ENCODE data around the gene ALX3. TPM values are rescaled to one million over a fixed set of nuclear protein-coding genes. Genes with fewer than 3 reads are reported as not detected.
A peak's percentile ranks its signal among the peaks of the same experiment; 100 is the strongest.

The ALX3 gene
- total RNA-seq, 2 donors from 2014 or later = not detected

GRCh38 chr1:110050602-110051261 is 19.7 kb downstream of the ALX3 start:
- ATAC-seq (replicated peaks) = no peak
- no peak overlapping the region for H3K27ac Mint-ChIP-seq
- H3K27me3 Mint-ChIP-seq = no peaks in the 10 kb centered on the region
- no peaks in the 10 kb centered on the region for H3K9me3 Mint-ChIP-seq
- no peak overlapping the region for H3K4me3 Mint-ChIP-seq
- H3K4me1 Mint-ChIP-seq = no peaks in the 10 kb centered on the region
- H3K36me3 Mint-ChIP-seq (ENCODE audit: low read depth) = peaks cover 100% of the 10 kb centered on the region

- H3K4me3 Mint-ChIP-seq = no peak overlapping the region
- no peaks in the 10 kb centered on the region for H3K9me3 Mint-ChIP-seq
- no peak overlapping the region for H3K27ac Mint-ChIP-seq
- no peak for ATAC-seq (replicated peaks)
- no peaks in the 10 kb centered on the region for H3K4me1 Mint-ChIP-seq
- H3K36me3 Mint-ChIP-seq (ENCODE audit: low read depth) = peaks cover 100% of the 10 kb centered on the region
- no peaks in the 10 kb centered on the region for H3K27me3 Mint-ChIP-seq
Observed at GRCh38 chr1:110049801-110050601, 20.5 kb downstream of the ALX3 start.

- H3K4me1 Mint-ChIP-seq = no peaks in the 10 kb centered on the region
- H3K27me3 Mint-ChIP-seq = no peaks in the 10 kb centered on the region
- no peaks in the 10 kb centered on the region for H3K9me3 Mint-ChIP-seq
- H3K36me3 Mint-ChIP-seq (ENCODE audit: low read depth) = peaks cover 99% of the 10 kb centered on the region
- H3K27ac Mint-ChIP-seq = no peak overlapping the region
- no peak overlapping the region for H3K4me3 Mint-ChIP-seq
- no peak for ATAC-seq (replicated peaks)
Observed at GRCh38 chr1:110048923-110049601, 21.4 kb downstream of the ALX3 start.

- no peaks in the 10 kb centered on the region for H3K4me1 Mint-ChIP-seq
- no peaks in the 10 kb centered on the region for H3K27me3 Mint-ChIP-seq
- peaks cover 99% of the 10 kb centered on the region for H3K36me3 Mint-ChIP-seq (ENCODE audit: low read depth)
- peak overlapping the region; percentile 3 for H3K27ac Mint-ChIP-seq
- no peaks in the 10 kb centered on the region for H3K9me3 Mint-ChIP-seq
- H3K4me3 Mint-ChIP-seq = no peak overlapping the region
- ATAC-seq (replicated peaks) = no peak
Observed at GRCh38 chr1:110048240-110048639, 22.2 kb downstream of the ALX3 start.

- no peaks in the 10 kb centered on the region for H3K27me3 Mint-ChIP-seq
- H3K36me3 Mint-ChIP-seq (ENCODE audit: low read depth) = peaks cover 99% of the 10 kb centered on the region
- ATAC-seq (replicated peaks) = no peak
- H3K27ac Mint-ChIP-seq = no peak overlapping the region
- no peaks in the 10 kb centered on the region for H3K9me3 Mint-ChIP-seq
- no peak overlapping the region for H3K4me3 Mint-ChIP-seq
- no peaks in the 10 kb centered on the region for H3K4me1 Mint-ChIP-seq
Observed at GRCh38 chr1:110047463-110047862, 23.0 kb downstream of the ALX3 start.

GRCh38 chr1:110043016-110043415 is 27.5 kb downstream of the ALX3 start:
- H3K4me3 Mint-ChIP-seq = no peak overlapping the region
- no peaks in the 10 kb centered on the region for H3K9me3 Mint-ChIP-seq
- H3K27ac Mint-ChIP-seq = no peak overlapping the region
- ATAC-seq (replicated peaks) = no peak
- H3K4me1 Mint-ChIP-seq = no peaks in the 10 kb centered on the region
- H3K27me3 Mint-ChIP-seq = no peaks in the 10 kb centered on the region
- H3K36me3 Mint-ChIP-seq (ENCODE audit: low read depth) = peaks cover 99% of the 10 kb centered on the region

- Mint-ChIP-seq H3K27me3 (no peaks in the 10 kb centered on the region), H3K36me3 (ENCODE audit: low read depth) (peaks cover 84% of the 10 kb centered on the region), H3K4me1 (peaks cover 3% of the 10 kb centered on the region), H3K27ac (no peak overlapping the region), H3K4me3 (no peak overlapping the region), H3K9me3 (no peaks in the 10 kb centered on the region)
- peak; percentile 95 for ATAC-seq (replicated peaks)
Observed at GRCh38 chr1:110040548-110040947, 29.9 kb downstream of the ALX3 start.

- ATAC-seq (replicated peaks) = no peak
- Mint-ChIP-seq H3K27ac (no peak overlapping the region), H3K9me3 (no peaks in the 10 kb centered on the region), H3K4me1 (peaks cover 7% of the 10 kb centered on the region), H3K36me3 (ENCODE audit: low read depth) (peaks cover 79% of the 10 kb centered on the region), H3K4me3 (no peak overlapping the region), H3K27me3 (no peaks in the 10 kb centered on the region)
Observed at GRCh38 chr1:110039641-110040040, 30.8 kb downstream of the ALX3 start.

GRCh38 chr1:110038271-110038670 is 32.2 kb downstream of the ALX3 start:
- Mint-ChIP-seq H3K4me1 (peaks cover 14% of the 10 kb centered on the region), H3K27ac (no peak overlapping the region), H3K4me3 (no peak overlapping the region), H3K36me3 (ENCODE audit: low read depth) (peaks cover 66% of the 10 kb centered on the region), H3K27me3 (no peaks in the 10 kb centered on the region), H3K9me3 (no peaks in the 10 kb centered on the region)
- ATAC-seq (replicated peaks) = no peak

- Mint-ChIP-seq H3K27me3 (no peaks in the 10 kb centered on the region), H3K36me3 (ENCODE audit: low read depth) (peaks cover 37% of the 10 kb centered on the region), H3K27ac (peak overlapping the region; percentile 91), H3K4me1 (peaks cover 31% of the 10 kb centered on the region), H3K9me3 (no peaks in the 10 kb centered on the region), H3K4me3 (peak overlapping the region; percentile 89)
- ATAC-seq (replicated peaks) = no peak
Observed at GRCh38 chr1:110035236-110035752, 35.2 kb downstream of the ALX3 start.

GRCh38 chr1:110034451-110035235 is 35.8 kb downstream of the ALX3 start, which contains the start of gene STRIP1:
TSS of gene STRIP1 (plus strand) at chr1:110034624. CDS start at chr1:110034638, 14 bp downstream.
- H3K4me1 Mint-ChIP-seq = peaks cover 31% of the 10 kb centered on the region
- peaks cover 30% of the 10 kb centered on the region for H3K36me3 Mint-ChIP-seq (ENCODE audit: low read depth)
- H3K4me3 Mint-ChIP-seq = peak within 1 kb of the TSS; percentile 89
- H3K9me3 Mint-ChIP-seq = no peaks in the 10 kb centered on the region
- peak; percentile 93 for ATAC-seq (replicated peaks)
- H3K27me3 Mint-ChIP-seq = no peaks in the 10 kb centered on the region
- H3K27ac Mint-ChIP-seq = peak within 1 kb of the TSS; percentile 93

GRCh38 chr1:110034040-110034450 is 36.4 kb downstream of the ALX3 start:
- Mint-ChIP-seq H3K27me3 (no peaks in the 10 kb centered on the region), H3K4me3 (peak overlapping the region; percentile 89), H3K4me1 (peaks cover 31% of the 10 kb centered on the region), H3K36me3 (ENCODE audit: low read depth) (peaks cover 24% of the 10 kb centered on the region), H3K9me3 (no peaks in the 10 kb centered on the region), H3K27ac (peak overlapping the region; percentile 93)
- no peak for ATAC-seq (replicated peaks)

GRCh38 chr1:110033421-110033820 is 37.1 kb downstream of the ALX3 start:
- no peak for ATAC-seq (replicated peaks)
- Mint-ChIP-seq H3K36me3 (ENCODE audit: low read depth) (peaks cover 18% of the 10 kb centered on the region), H3K27ac (peak overlapping the region; percentile 93), H3K4me1 (peaks cover 31% of the 10 kb centered on the region), H3K4me3 (peak overlapping the region; percentile 89), H3K9me3 (no peaks in the 10 kb centered on the region), H3K27me3 (no peaks in the 10 kb centered on the region)

GRCh38 chr1:110032327-110032726 is 38.1 kb downstream of the ALX3 start:
- Mint-ChIP-seq H3K4me3 (peak overlapping the region; percentile 89), H3K36me3 (ENCODE audit: low read depth) (peaks cover 9% of the 10 kb centered on the region), H3K27ac (no peak overlapping the region), H3K4me1 (peaks cover 31% of the 10 kb centered on the region), H3K9me3 (no peaks in the 10 kb centered on the region), H3K27me3 (no peaks in the 10 kb centered on the region)
- no peak for ATAC-seq (replicated peaks)
